ENCODE data around the gene KCNS1. TPM values are rescaled to one million over a fixed set of nuclear protein-coding genes. Genes with fewer than 3 reads are reported as not detected.

Gene KCNS1
- total RNA-seq, 1 experiment from 2014 or later = 0.09 TPM

- H3K27ac Mint-ChIP-seq (ENCODE audit: unreplicated experiment) = no peak overlapping the region
- H3K27me3 Mint-ChIP-seq (ENCODE audit: insufficient read depth, unreplicated experiment) = no peaks in the 10 kb centered on the region
- H3K9me3 ChIP-seq = no peaks in the 10 kb centered on the region
- no peak for DNase-seq
- no peaks in the 10 kb centered on the region for H3K27me3 ChIP-seq (replicated peaks; ENCODE audit: control insufficient read depth, insufficient read depth, low read length)
- no peak overlapping the region for H3K4me3 Mint-ChIP-seq (ENCODE audit: unreplicated experiment)
- H3K36me3 ChIP-seq (ENCODE audit: control insufficient read depth, insufficient read depth, low read length) = no peaks in the 10 kb centered on the region
- intact Hi-C loops (cut with micrococcal nuclease; ENCODE audit: unreplicated experiment) = no loop called here
- peaks cover 11% of the 10 kb centered on the region for H3K4me1 Mint-ChIP-seq (ENCODE audit: low read depth, unreplicated experiment)
- POLR2A ChIA-PET = no interaction called here
- no peak overlapping the region for H3K4me3 ChIP-seq (ENCODE audit: low read depth, low read length)
- TF ChIP-seq, protein P1, sequence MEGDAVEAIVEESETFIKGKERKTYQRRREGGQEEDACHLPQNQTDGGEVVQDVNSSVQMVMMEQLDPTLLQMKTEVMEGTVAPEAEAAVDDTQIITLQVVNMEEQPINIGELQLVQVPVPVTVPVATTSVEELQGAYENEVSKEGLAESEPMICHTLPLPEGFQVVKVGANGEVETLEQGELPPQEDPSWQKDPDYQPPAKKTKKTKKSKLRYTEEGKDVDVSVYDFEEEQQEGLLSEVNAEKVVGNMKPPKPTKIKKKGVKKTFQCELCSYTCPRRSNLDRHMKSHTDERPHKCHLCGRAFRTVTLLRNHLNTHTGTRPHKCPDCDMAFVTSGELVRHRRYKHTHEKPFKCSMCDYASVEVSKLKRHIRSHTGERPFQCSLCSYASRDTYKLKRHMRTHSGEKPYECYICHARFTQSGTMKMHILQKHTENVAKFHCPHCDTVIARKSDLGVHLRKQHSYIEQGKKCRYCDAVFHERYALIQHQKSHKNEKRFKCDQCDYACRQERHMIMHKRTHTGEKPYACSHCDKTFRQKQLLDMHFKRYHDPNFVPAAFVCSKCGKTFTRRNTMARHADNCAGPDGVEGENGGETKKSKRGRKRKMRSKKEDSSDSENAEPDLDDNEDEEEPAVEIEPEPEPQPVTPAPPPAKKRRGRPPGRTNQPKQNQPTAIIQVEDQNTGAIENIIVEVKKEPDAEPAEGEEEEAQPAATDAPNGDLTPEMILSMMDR (IDR thresholded peaks at IDR 0.05; ENCODE audit: insufficient read depth in 1 of 2, low read depth in 1 of 2, low read length in 1 of 2, severe bottlenecking in 1 of 2, unreplicated experiment in 1 of 2) = no peak
- H3K4me1 ChIP-seq = no peaks in the 10 kb centered on the region
- peaks cover 11% of the 10 kb centered on the region for H3K36me3 Mint-ChIP-seq (ENCODE audit: insufficient read depth, unreplicated experiment)
- no peaks in the 10 kb centered on the region for H3K9me3 Mint-ChIP-seq (ENCODE audit: unreplicated experiment)
- no TSS peak for BruUV-seq (replicated peaks)
- CTCF ChIA-PET = interaction anchor here (1.0 to 2.5 kb wide), 2 partner anchors 44 to 77 kb away, joined by 3 to 8 read pairs; no protein-coding TSS in a partner anchor
Observed at GRCh38 chr20:45088247-45088646, 12.7 kb downstream of the KCNS1 start.

DNA sequence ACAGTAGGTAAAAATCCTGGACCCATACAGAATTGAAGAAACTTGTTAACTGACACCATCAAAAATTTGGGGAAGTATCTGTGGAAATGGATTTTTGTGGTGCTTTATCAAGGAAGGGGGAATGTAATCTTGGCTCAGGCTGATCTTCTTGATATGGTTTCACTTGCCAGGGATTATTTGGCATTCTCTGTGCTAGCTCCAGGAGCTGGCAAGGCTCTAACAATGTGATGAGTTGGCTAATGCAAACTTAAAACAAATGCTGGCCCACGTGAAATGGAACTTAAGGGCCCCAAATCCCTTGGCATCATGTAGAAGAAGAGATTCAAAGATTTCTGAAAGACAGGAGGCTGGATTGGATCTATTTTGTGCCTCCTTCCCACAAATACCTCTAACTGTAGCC is 13.1 kb downstream of the KCNS1 start:
- Mint-ChIP-seq H3K4me3 (ENCODE audit: unreplicated experiment) (no peak overlapping the region), H3K36me3 (ENCODE audit: insufficient read depth, unreplicated experiment) (peaks cover 14% of the 10 kb centered on the region), H3K9me3 (ENCODE audit: unreplicated experiment) (no peaks in the 10 kb centered on the region), H3K27ac (ENCODE audit: unreplicated experiment) (no peak overlapping the region), H3K27me3 (ENCODE audit: insufficient read depth, unreplicated experiment) (no peaks in the 10 kb centered on the region), H3K4me1 (ENCODE audit: low read depth, unreplicated experiment) (peaks cover 11% of the 10 kb centered on the region)
- no peaks in the 10 kb centered on the region for H3K9me3 ChIP-seq
- DNase-seq = no peak
- no peaks in the 10 kb centered on the region for H3K4me1 ChIP-seq
- no peaks in the 10 kb centered on the region for H3K36me3 ChIP-seq (ENCODE audit: control insufficient read depth, insufficient read depth, low read length)
- TF ChIP-seq, protein P1 (IDR thresholded peaks at IDR 0.05; ENCODE audit: insufficient read depth in 1 of 2, low read depth in 1 of 2, low read length in 1 of 2, severe bottlenecking in 1 of 2, unreplicated experiment in 1 of 2) = no peak
- no TSS peak for BruUV-seq (replicated peaks)
- intact Hi-C loops (cut with micrococcal nuclease; ENCODE audit: unreplicated experiment) = no loop called here
- CTCF ChIA-PET = interaction anchor here (1.0 to 2.5 kb wide), 3 partner anchors 23 to 77 kb away, joined by 3 to 8 read pairs (median 3); no protein-coding TSS in a partner anchor
- POLR2A ChIA-PET = no interaction called here
- H3K27me3 ChIP-seq (replicated peaks; ENCODE audit: control insufficient read depth, insufficient read depth, low read length) = no peaks in the 10 kb centered on the region
- no peak overlapping the region for H3K4me3 ChIP-seq (ENCODE audit: low read depth, low read length)

DNA sequence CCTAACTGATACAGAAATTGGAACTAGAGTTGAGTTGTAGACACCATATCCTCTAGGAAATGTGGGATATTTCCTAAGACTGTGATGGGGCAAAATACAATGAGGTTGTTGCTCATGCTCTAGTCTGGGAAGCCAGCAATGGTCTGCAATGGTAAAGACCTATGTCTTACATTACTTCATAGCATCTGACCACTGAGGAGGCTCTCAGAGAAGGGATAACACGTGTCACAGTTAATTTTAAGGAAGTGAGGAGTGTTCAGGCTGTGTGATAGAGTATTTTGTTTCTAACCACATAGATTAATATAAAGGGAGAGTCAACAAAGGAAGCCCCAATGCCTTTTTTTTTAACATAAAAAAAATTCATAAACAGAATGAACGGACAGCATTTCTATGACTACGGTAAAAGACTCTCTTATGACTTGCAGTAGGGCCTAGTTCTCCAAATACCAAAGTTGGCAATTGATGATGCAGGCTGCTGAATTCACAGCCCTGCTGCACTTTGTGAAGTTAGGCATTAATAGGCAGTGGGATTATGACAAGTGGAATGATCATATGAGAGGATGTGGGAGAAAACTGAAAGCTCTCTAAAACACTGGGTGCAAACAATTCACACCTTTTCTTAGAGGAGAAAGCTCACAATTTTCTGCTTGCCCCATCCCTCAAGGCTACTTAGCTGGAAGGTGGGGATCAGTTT is 13.7 kb downstream of the KCNS1 start:
- CTCF ChIA-PET = interaction anchor here (0.9 to 2.5 kb wide), 5 partner anchors 8 to 76 kb away, joined by 3 to 8 read pairs (median 3); no protein-coding TSS in a partner anchor
- Mint-ChIP-seq H3K9me3 (ENCODE audit: unreplicated experiment) (no peaks in the 10 kb centered on the region), H3K27ac (ENCODE audit: unreplicated experiment) (no peak overlapping the region), H3K4me1 (ENCODE audit: low read depth, unreplicated experiment) (peaks cover 11% of the 10 kb centered on the region), H3K27me3 (ENCODE audit: insufficient read depth, unreplicated experiment) (no peaks in the 10 kb centered on the region), H3K36me3 (ENCODE audit: insufficient read depth, unreplicated experiment) (peaks cover 16% of the 10 kb centered on the region), H3K4me3 (ENCODE audit: unreplicated experiment) (no peak overlapping the region)
- intact Hi-C loops (cut with micrococcal nuclease; ENCODE audit: unreplicated experiment) = no loop called here
- H3K27me3 ChIP-seq (replicated peaks; ENCODE audit: control insufficient read depth, insufficient read depth, low read length) = no peaks in the 10 kb centered on the region
- no peak for DNase-seq
- H3K9me3 ChIP-seq = no peaks in the 10 kb centered on the region
- POLR2A ChIA-PET = no interaction called here
- no peaks in the 10 kb centered on the region for H3K36me3 ChIP-seq (ENCODE audit: control insufficient read depth, insufficient read depth, low read length)
- no peak overlapping the region for H3K4me3 ChIP-seq (ENCODE audit: low read depth, low read length)
- H3K4me1 ChIP-seq = no peaks in the 10 kb centered on the region
- TF ChIP-seq, protein P1 (IDR thresholded peaks at IDR 0.05; ENCODE audit: insufficient read depth in 1 of 2, low read depth in 1 of 2, low read length in 1 of 2, severe bottlenecking in 1 of 2, unreplicated experiment in 1 of 2) = no peak
- BruUV-seq (replicated peaks) = no TSS peak

Data from Caco-2 (cell line).